ENCODE measurements around the gene RHCG. TPM values are rescaled to one million over a fixed set of nuclear protein-coding genes. Genes with fewer than 3 reads are reported as not detected.

RHCG gene
- total RNA-seq, 1 experiment from 2014 or later = not detected

GRCh38 chr15:89502867-89503595 lies 6.6 kb upstream of the RHCG start:
- POLR2A ChIA-PET (ENCODE audit: unreplicated experiment) = no interaction called here
- intact Hi-C loops (cut with micrococcal nuclease) = no loop called here
- ATAC-seq = peak; percentile 7; the same call in 1 of the 2 replicates
- peak; percentile 79 for DNase-seq
- H3F3A ChIP-seq (ENCODE audit: low read length, unreplicated experiment) = no peaks in the 10 kb centered on the region
- H3K27me3 ChIP-seq (ENCODE audit: low read length) = no peaks in the 10 kb centered on the region
- BruUV-seq (replicated peaks) = no TSS peak
- H2AFZ ChIP-seq (ENCODE audit: low read length) = peak overlapping the region; percentile 12; the same call in 1 of the 2 replicates
- TF ChIP-seq EZH2phosphoT487 (IDR thresholded peaks at IDR 0.05; ENCODE audit: borderline replicate concordance, low read length) (no peak), CTCF (conservative IDR thresholded peaks at IDR 0.05; ENCODE audit: low read depth, low read length) (no peak), EZH2 (IDR thresholded peaks at IDR 0.05; ENCODE audit: low read length, unreplicated experiment) (no peak)
- H3K79me2 ChIP-seq (ENCODE audit: low read length) = no peaks in the 10 kb centered on the region
- no peaks in the 10 kb centered on the region for H3K9me3 ChIP-seq (ENCODE audit: low read length)
- CTCF ChIA-PET = no interaction called here
- H3K4me1 ChIP-seq (ENCODE audit: insufficient read depth, low read length) = peaks cover 39% of the 10 kb centered on the region
- no peaks in the 10 kb centered on the region for H3K36me3 ChIP-seq (ENCODE audit: low read depth, low read length)
- peak overlapping the region; percentile 19; the same call in 1 of the 2 replicates for H3K9ac ChIP-seq (ENCODE audit: low read length)
- no peaks in the 10 kb centered on the region for H3K9me2 ChIP-seq (replicated peaks; ENCODE audit: low read length)
- H3K4me3 ChIP-seq (ENCODE audit: low read length) = no peak overlapping the region
- H3K4me2 ChIP-seq (ENCODE audit: low read length) = peak overlapping the region; percentile 59
- H3K27ac ChIP-seq (ENCODE audit: low read length) = peak overlapping the region; percentile 76
- no peaks in the 10 kb centered on the region for H4K20me1 ChIP-seq (ENCODE audit: low read length)

GRCh38 chr15:89501646-89502045 lies 5.3 kb upstream of the RHCG start:
- Histone ChIP-seq H3K9ac (ENCODE audit: low read length) (no peak overlapping the region), H3K9me2 (replicated peaks; ENCODE audit: low read length) (no peaks in the 10 kb centered on the region), H3K27me3 (ENCODE audit: low read length) (no peaks in the 10 kb centered on the region), H3K9me3 (ENCODE audit: low read length) (no peaks in the 10 kb centered on the region), H3F3A (ENCODE audit: low read length, unreplicated experiment) (no peaks in the 10 kb centered on the region), H4K20me1 (ENCODE audit: low read length) (no peaks in the 10 kb centered on the region), H3K4me3 (ENCODE audit: low read length) (no peak overlapping the region), H3K4me2 (ENCODE audit: low read length) (no peak overlapping the region), H3K4me1 (ENCODE audit: insufficient read depth, low read length) (peaks cover 42% of the 10 kb centered on the region), H3K79me2 (ENCODE audit: low read length) (no peaks in the 10 kb centered on the region), H2AFZ (ENCODE audit: low read length) (no peak overlapping the region), H3K27ac (ENCODE audit: low read length) (no peak overlapping the region), H3K36me3 (ENCODE audit: low read depth, low read length) (no peaks in the 10 kb centered on the region)
- ChIA-PET CTCF (no interaction called here), POLR2A (ENCODE audit: unreplicated experiment) (no interaction called here)
- ATAC-seq (no peak), DNase-seq (no peak)
- BruUV-seq (replicated peaks) = no TSS peak
- no peak for TF ChIP-seq EZH2 (IDR thresholded peaks at IDR 0.05; ENCODE audit: low read length, unreplicated experiment)
- no peak for TF ChIP-seq EZH2phosphoT487 (IDR thresholded peaks at IDR 0.05; ENCODE audit: borderline replicate concordance, low read length)
- TF ChIP-seq CTCF (conservative IDR thresholded peaks at IDR 0.05; ENCODE audit: low read depth, low read length) = no peak
- intact Hi-C loops (cut with micrococcal nuclease) = no loop called here
